HG03060 (cell line): Measurements from ENCODE around the gene GALNT2.

ENCODE experiments used
- ATAC-seq: cut with Tn5 transposase; IDR thresholded peaks from one replicate; pipeline ENCODE4 v1.9.1; 2021; ENCODE audit warnings: low read depth, moderate number of reproducible peaks; ENCODE audit not compliant: unreplicated experiment

Gene GALNT2

GRCh38 chr1:230265200-230266115, 198.4 kb downstream of the GALNT2 start:
- no peak for ATAC-seq

DNA sequence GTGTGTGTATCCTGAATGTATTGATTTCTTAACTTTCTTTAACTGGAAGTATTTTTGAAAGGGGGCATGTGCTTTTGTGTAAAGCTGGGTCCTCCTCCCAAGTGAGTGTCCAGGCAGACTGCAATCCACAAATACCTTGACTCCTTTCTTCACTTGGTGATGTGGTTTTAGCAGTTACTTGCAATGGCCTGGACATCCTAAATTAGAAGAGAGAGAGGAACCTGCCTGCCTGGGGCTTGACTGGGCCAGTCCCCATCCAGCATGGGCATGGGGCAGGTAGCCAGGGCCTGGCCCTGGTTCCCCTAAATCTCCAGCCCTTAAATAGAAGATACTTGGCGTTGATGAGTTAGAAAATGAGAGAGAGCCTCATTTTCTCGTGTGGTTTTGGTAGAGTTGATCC, 199.4 kb downstream of the GALNT2 start:
- ATAC-seq = no peak

DNA sequence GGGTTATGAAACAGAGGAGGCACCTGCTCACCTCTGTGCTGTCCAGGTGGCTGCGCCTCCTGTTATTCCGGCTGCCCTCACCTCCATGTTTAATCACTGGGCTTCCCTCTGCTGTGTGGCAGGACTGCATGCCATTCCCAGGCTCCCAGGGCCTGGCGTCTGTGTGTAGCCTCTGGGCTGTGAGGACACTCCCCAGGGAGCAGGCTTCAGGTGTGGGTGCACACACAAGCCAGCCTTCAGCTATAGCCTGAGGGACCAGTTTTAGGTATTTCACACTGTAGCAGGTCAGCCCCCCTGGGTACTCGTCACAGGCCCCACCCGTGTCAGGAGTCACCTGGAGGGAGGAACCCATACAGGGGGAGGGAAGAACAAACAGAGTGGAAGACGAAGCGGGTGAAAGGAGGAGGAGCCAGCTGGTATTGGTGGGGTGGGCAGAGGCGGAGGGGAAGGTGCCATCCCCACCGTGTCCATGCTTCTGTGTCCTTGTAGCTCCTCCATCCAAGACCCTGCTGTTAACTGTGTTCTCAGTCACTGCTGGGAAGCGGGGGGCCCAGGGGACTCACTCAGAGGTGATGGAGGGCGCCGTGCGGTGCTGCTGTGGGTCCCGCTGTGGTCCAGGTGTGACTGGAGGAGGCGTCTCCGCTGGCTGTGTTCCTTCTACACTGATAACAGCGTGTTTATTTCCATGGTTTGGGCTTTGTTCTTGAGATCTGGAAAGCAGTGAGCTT, 200.5 kb downstream of the GALNT2 start:
- ATAC-seq = no peak

- no peak for ATAC-seq
These were observed 201.5 kb downstream of the GALNT2 start for GRCh38 chr1:230268371-230269170.

DNA sequence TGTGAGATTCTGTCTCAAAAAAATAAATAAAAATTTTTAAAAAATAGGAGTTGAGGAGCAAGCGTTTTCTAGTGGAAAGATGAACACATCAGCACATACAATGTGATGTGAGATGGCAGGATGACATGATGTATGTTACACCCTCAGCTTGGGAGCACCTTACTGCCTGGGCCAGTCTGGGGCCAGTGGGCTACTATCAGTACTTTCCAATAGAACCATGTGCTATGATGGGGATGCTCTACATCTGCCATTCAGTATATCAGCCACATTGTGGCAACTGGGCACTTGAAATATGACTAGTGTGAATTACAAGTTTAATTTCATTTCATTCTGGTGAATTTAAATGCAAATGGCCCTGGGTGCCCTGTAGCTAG, 203.1 kb downstream of the GALNT2 start:
- no peak for ATAC-seq

DNA sequence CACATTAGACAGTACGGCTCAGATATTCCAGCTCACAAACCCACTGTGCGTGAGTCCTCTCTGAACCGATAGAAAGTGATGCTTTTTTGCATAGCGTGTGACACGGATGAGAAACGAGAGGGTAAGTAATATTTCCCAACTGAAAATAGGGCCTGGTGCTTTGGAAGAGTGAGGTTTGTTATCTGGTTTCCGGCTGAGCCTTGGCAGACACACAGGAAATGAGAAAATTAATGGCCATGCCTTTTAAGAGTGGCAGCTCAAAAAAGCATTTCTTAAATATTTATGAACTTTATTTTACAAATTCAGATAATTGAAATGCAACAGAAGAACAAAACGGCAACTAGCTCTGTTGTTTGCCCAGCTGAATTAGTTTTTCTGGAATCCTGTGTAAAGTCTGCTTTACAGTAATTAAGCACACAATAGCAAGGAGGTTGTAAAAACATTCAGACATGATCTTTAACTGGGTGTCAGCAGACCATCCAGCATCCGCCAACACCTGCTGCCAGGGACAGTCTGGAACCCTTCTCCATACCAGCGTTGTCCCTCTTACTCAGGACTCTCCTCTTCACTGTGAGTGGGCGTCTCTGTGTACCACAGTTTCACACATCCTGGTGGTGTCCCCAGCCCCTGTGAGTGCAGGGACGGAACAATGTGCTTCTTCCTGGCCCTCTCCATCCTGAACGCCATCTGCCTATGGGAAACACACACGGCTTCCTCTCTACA, 203.7 kb downstream of the GALNT2 start:
- peak; percentile 41 for ATAC-seq

DNA sequence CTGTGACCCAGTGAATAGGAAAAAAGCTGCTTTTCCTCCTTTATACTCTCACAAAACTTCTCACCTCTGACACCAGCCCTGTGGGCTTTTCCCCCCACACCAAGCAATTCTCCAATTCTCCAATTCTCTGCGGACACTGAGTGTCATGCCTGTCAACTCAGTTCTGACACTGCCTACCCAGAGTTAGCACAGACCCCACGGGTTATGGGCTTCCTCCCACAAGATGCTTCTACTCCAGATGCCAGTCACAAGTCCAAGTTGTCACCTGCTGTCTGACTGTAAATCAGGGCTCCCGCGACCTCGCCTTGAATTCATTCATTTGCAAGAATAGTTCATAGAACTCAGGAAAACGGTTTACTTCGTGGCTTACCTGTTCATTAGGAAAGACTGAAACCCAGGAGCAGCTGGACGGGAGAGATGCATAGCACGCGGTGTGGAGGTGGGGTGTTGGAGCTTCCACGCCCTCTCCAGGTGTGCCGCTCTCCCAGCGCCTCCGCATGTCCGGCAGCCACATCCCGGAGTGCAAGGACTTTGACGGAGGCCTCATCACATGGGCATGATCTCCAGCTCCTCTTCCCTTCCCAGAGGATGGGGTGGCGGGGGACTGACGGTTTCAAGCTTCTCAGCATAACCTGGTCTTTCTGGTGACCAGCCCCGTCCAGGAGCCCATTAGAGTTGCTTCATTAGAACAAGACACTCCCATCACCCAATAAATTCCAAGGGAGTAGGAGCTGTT, 204.4 kb downstream of the GALNT2 start:
- ATAC-seq = no peak

DNA sequence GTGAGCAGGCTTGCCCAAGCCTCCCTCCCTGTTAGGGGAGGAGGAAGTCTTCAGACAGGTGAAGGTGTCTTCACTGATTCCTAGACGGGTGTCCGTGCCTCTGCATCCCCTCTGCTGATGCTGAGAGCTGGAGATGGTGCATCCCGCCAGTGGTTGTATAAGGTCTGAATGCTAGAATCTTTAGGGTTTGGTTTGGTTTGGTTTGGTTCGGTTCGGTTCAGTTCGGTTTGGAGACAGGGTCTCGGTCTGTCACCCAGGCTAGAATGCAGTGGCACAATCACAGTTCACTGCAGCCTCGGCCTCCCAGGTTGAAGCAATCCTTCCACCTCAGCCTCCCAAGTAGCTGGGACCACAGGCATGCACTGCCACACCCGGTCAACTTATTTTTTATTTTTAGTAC, 205.5 kb downstream of the GALNT2 start:
- no peak for ATAC-seq

DNA sequence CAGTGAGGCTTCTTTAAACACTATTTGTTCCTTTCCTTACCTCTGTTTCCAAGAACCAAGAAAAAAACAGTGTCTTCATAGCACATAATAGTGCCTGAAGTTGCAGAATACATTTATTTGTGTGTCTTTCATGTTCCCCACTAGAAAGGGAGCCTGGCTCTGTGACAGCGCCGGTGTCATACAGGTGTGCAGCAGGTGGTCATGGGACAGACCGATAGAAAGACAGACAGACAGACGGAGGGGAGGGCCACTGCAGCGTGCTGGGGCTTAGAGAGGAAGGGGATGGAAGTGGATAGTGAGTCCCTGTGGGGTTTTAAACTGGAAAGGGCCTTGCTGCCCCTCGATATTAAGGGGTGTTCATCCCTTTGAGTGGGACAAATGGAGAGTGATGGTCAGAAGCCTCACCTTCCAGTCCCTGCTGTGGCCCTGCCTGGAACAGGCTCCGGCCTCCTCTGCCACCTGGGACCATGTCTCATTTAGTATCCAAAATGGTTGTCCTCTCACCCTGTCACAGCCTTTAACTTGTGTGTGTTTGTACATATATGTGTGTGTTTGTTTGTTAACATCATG, 206.2 kb downstream of the GALNT2 start:
- ATAC-seq = no peak

DNA sequence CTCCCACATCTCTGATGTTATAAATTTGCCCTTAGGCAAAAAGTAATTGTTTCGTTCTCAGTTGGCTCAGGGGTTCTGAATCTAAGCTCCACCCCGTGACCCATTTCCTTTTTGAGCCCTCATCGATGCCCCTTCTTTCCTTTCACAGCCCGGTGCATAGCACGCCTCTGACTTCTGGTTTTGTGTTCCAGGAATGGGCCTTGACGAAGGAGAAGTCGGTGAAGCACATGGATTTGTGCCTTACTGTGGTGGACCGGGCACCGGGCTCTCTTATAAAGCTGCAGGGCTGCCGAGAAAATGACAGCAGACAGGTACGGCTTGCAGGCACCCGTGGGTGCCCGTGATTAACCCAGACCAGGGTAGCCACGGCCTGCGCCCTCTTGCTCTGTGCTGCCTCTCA, 207.2 kb downstream of the GALNT2 start:
- ATAC-seq = no peak

DNA sequence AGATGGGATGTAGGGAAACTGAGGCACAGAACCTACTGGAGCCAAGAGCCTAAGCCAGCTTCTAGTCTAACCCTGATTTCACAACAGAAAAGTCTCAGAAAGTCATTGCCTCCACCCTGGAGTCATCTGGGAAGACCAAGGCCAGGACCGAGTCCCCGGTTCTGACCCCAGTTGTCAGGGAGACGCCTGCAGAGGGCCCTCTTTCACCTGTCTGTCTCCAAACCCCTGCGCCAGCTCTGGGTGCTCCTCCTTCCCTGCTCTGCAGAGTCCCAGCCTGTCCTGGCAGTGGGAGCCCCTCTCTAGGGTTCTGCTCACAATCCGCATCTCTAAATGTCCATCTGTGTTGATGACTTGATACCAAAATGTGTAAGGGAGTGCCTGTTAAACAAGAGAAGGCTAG, 209.4 kb downstream of the GALNT2 start:
- no peak for ATAC-seq

GRCh38 chr1:230277201-230278025, 210.4 kb downstream of the GALNT2 start:
- no peak for ATAC-seq

DNA sequence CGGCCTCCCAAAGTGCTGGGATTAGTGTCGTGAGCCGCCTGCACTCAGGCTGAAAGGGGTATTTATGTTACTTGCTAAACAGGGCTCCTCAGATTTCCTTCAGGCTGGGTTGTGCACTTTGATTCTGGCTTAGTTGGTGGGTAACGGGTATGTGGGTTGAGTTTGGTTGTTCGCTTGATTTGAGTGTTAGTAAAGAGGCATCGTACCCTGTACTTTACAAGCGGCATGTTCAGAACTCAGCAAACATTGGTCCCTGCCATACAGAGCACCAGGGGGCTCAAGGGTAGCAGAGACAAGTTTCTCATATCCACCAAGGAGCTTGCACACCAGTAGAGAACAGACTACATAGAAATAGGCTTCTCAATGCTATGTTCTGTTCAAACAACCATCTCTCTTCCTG, 211.3 kb downstream of the GALNT2 start:
- no peak for ATAC-seq

DNA sequence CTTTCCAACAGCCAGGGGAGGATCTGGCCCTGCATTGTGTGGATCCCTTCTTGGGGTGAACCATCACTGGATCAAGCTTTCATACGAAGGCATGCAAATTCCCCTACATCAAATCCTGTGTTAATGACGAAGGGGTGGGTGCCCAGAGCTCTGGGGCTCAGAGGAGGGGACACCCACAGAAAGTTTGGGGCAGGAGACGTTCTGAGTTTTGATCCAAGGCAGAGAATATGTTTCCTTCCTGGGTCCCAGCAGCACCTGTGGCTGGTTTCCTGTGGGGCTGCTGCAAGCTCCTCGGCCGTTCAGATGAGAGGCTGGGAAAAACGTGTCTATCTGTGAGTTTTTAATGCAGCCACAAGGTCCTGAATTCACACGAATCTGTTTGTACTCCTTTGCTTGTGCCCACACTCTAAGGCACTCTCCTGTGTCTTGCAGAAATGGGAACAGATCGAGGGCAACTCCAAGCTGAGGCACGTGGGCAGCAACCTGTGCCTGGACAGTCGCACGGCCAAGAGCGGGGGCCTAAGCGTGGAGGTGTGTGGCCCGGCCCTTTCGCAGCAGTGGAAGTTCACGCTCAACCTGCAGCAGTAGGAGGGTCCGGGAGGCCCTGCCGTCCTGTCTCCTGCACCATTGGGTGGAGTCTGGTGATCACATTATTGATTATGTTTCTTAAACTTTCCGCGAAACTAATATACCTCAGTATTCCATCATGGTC, 212.0 kb downstream of the GALNT2 start:
- no peak for ATAC-seq

DNA sequence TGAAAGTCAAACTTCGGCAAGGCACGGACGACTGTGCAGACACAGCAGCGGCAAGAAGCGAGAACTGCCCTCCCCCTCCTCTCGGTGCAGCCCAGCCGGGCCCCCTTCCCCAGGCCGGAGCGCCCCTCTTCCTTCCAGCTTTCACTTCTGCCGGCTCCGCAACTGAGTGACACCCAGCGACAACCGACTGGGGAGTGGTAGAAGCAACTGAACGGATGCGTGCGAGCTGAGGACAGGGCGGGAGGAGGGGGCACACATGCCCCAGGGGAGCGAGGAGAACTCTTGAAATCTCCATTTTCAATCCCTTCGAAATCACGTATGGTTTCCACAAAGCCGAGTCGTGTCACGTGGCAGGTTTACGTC, 212.5 kb downstream of the GALNT2 start:
- no peak for ATAC-seq

DNA sequence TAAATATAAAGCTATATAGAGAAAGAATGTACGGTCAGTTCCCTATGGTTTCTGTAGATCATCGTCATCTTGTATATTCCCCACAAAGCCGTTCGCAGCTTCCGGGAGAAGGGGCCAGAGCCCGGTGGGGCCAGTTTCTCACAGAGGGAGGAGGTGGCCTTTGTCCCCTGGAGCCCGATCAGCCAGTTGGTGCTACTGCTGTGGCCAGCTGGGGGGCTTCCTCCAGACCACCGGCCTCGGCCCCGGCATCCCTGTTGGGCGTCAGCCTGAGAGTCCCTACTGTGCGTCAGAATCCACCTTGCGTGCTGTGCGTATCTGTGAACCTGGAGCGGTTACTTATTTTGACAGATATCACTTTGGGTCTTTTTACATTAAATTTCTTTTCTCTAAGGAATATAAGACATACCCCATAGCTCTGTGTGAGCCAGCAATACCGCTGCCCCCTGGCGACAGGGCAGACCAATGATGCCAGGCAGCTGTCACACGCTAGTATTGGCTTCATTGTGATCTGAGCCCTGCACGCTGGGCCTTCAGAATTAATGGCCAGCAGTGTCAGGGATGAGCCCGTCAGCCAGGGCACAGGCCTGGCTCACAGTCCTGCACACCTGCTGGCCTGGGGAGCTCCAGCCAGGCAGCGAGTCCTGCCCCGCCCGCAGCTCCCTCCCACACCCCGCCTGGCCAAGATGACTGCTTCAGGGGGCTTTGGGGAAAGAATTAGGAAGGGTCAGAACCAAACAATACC, 213.2 kb downstream of the GALNT2 start:
- ATAC-seq = no peak

GRCh38 chr1:230280906-230281413, 213.9 kb downstream of the GALNT2 start:
- no peak for ATAC-seq
